ENCODE measurements around the gene BDP1.

The BDP1 gene

DNA sequence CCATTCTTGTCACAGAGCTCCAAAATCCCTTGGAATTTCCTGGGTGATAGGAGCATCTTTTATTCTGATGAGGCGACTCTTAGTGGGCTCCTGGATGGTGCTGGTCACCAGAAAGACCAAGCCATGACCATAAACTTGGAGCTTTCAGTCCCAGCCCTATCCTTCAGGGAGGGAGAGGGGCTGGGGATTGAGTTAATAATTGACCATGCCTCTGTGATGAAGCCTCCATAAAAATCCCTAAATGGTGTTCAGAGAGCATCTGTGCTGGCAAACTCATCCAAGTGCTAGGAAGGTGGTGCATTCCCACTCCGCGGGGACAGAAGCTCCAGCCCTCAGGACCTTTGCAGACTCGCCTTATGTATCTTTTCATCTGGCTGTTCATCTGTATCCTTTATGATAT lies 160.4 kb downstream of the BDP1 start:
- TF ChIP-seq, protein P1, sequence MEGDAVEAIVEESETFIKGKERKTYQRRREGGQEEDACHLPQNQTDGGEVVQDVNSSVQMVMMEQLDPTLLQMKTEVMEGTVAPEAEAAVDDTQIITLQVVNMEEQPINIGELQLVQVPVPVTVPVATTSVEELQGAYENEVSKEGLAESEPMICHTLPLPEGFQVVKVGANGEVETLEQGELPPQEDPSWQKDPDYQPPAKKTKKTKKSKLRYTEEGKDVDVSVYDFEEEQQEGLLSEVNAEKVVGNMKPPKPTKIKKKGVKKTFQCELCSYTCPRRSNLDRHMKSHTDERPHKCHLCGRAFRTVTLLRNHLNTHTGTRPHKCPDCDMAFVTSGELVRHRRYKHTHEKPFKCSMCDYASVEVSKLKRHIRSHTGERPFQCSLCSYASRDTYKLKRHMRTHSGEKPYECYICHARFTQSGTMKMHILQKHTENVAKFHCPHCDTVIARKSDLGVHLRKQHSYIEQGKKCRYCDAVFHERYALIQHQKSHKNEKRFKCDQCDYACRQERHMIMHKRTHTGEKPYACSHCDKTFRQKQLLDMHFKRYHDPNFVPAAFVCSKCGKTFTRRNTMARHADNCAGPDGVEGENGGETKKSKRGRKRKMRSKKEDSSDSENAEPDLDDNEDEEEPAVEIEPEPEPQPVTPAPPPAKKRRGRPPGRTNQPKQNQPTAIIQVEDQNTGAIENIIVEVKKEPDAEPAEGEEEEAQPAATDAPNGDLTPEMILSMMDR (IDR thresholded peaks at IDR 0.05; ENCODE audit: insufficient read depth, low read depth, low read length, missing control alignments) = no peak
- DNase-seq (ENCODE audit: low read depth) = no peak
- H3K4me3 ChIP-seq (ENCODE audit: low read depth, low read length) = no peak overlapping the region
